IMR-90 (cell line): ENCODE results near the gene MARCHF7. TPM values are rescaled to one million over a fixed set of nuclear protein-coding genes. Genes with fewer than 3 reads are reported as not detected.

ENCODE experiments used
- ATAC-seq: fragments of 200-7000 bp; cut with Tn5 transposase; 2 replicates; pipeline ENCODE4 v1.9.1; 2020; ENCODE audit warnings: low read depth, mild to moderate bottlenecking, moderate library complexity
- BruUV-seq: library from RNA; stranded (reverse); fragments of 400-500 nt; replicated peaks from 2 replicates; lab custom pipeline; 2021; lab: Mats Ljungman, UMichigan
- CTCF ChIA-PET: fragments of 300-600 bp; formaldehyde crosslinking; extraction: SDS; loops from one replicate; lab custom pipeline; 2021; ENCODE audit warnings: antibody characterized with exemption; lab: Yijun Ruan, JAX
- POLR2A ChIA-PET: fragments of 300-600 bp; sonication (Branson Sonifier 250); formaldehyde crosslinking; loops from one replicate; lab custom pipeline; 2022; ENCODE audit warnings: antibody characterized with exemption; ENCODE audit not compliant: unreplicated experiment; lab: Charles Lee
- DNase-seq: peaks from one replicate; pipeline ENCODE4 v3.0.0; 2013
- H2AFZ ChIP-seq: replicated peaks from 2 replicates; pipeline ENCODE3; 2013; ENCODE audit warnings: low read length, mild to moderate bottlenecking; ENCODE audit not compliant: poor library complexity
- H2AK5ac ChIP-seq: 2 replicates; pipeline ENCODE4 v1.6.1; 2013; ENCODE audit warnings: low read depth, low read length, inconsistent platforms
- H2AK9ac ChIP-seq: replicated peaks from 2 replicates; pipeline ENCODE3; 2013; ENCODE audit warnings: mild to moderate bottlenecking, low read depth, low read length, moderate library complexity; ENCODE audit not compliant: poor library complexity
- H2BK120ac ChIP-seq: 2 replicates; pipeline ENCODE4 v1.6.1; 2013; ENCODE audit warnings: low read depth, low read length, inconsistent platforms
- H2BK15ac ChIP-seq: 3 replicates; pipeline ENCODE4 v1.6.1; 2013; ENCODE audit warnings: low read depth, low read length, inconsistent platforms
- H2BK20ac ChIP-seq: 2 replicates; pipeline ENCODE4 v1.6.1; 2013; ENCODE audit warnings: low read depth, mild to moderate bottlenecking, inconsistent platforms, low read length, moderate library complexity
- H2BK5ac ChIP-seq: 2 replicates; pipeline ENCODE4 v1.6.1; 2013; ENCODE audit warnings: mild to moderate bottlenecking, low read depth, low read length, inconsistent platforms; ENCODE audit not compliant: poor library complexity, severe bottlenecking
- H3K14ac ChIP-seq: replicated peaks from 2 replicates; pipeline ENCODE4 v1.6.1; 2013; ENCODE audit warnings: low read depth, low read length, inconsistent platforms
- H3K18ac ChIP-seq: 2 replicates; pipeline ENCODE4 v1.6.1; 2013; ENCODE audit warnings: low read depth, low read length, control low read depth
- H3K23ac ChIP-seq: 2 replicates; pipeline ENCODE4 v1.6.1; 2013; ENCODE audit warnings: low read depth, low read length, inconsistent platforms
- H3K27ac ChIP-seq: 2 replicates; pipeline ENCODE4 v1.5.1; 2013; ENCODE audit warnings: mild to moderate bottlenecking, control low read depth, low read length; ENCODE audit not compliant: insufficient read depth
- H3K27me3 ChIP-seq: 2 replicates; pipeline ENCODE4 v1.6.1; 2013; ENCODE audit warnings: low read length; ENCODE audit not compliant: control insufficient read depth, insufficient read depth
- H3K36me3 ChIP-seq: 2 replicates; pipeline ENCODE4 v1.6.1; 2013; ENCODE audit warnings: low read length, mixed read lengths; ENCODE audit not compliant: control insufficient read depth, insufficient read depth
- H3K4ac ChIP-seq: 2 replicates; pipeline ENCODE4 v1.6.1; 2013; ENCODE audit warnings: low read depth, low read length, inconsistent platforms
- H3K4me1 ChIP-seq: 2 replicates; pipeline ENCODE4 v1.6.1; 2013; ENCODE audit warnings: low read length, mixed read lengths; ENCODE audit not compliant: control insufficient read depth, insufficient read depth
- H3K4me2 ChIP-seq: 2 replicates; pipeline ENCODE4 v1.6.1; 2013; ENCODE audit warnings: low read depth, mild to moderate bottlenecking, control low read depth, low read length, moderate library complexity
- H3K4me3 ChIP-seq: 2 replicates; pipeline ENCODE4 v1.5.1; 2013; ENCODE audit warnings: low read depth, mild to moderate bottlenecking, control low read depth, low read length, moderate library complexity; ENCODE audit not compliant: insufficient read depth
- H3K56ac ChIP-seq: 2 replicates; pipeline ENCODE4 v1.6.1; 2013; ENCODE audit warnings: low read length, inconsistent platforms; ENCODE audit not compliant: insufficient read depth; ENCODE audit errors: extremely low read depth
- H3K79me1 ChIP-seq, 2 experiments: 2 replicates each; pipeline ENCODE4 v1.6.1; 2013; ENCODE audit warnings: low read length in 2 of 2, inconsistent platforms in 1 of 2, low read depth in 1 of 2
- H3K9ac ChIP-seq: 2 replicates; pipeline ENCODE4 v1.6.1; 2013; ENCODE audit warnings: low read depth, low read length, control low read depth
- H3K9me1 ChIP-seq: 2 replicates; pipeline ENCODE4 v1.6.1; 2013; ENCODE audit warnings: low read length, inconsistent platforms; ENCODE audit not compliant: insufficient read depth
- H3K9me3 ChIP-seq: 2 replicates; pipeline ENCODE4 v1.6.1; 2013; ENCODE audit warnings: low read length; ENCODE audit not compliant: control insufficient read depth, insufficient read depth
- H4K20me1 ChIP-seq: 2 replicates; pipeline ENCODE4 v1.6.1; 2013; ENCODE audit warnings: low read length, inconsistent platforms; ENCODE audit not compliant: insufficient read depth
- H4K5ac ChIP-seq: 2 replicates; pipeline ENCODE4 v1.6.1; 2013; ENCODE audit warnings: mild to moderate bottlenecking, low read depth, low read length, control low read depth
- H4K8ac ChIP-seq, 2 experiments: 2 replicates each; pipeline ENCODE4 v1.6.1; 2013; ENCODE audit warnings: low read depth in 2 of 2, low read length in 2 of 2, control low read depth in 1 of 2, inconsistent platforms in 1 of 2
- H4K91ac ChIP-seq: 2 replicates; pipeline ENCODE4 v1.6.1; 2013; ENCODE audit warnings: low read depth, low read length, inconsistent platforms; ENCODE audit not compliant: insufficient read depth
- FOS ChIP-seq: fragments of 150-350 bp; IDR thresholded peaks from 2 replicates; pipeline ENCODE4 v1.6.1; 2016; ENCODE audit warnings: low read depth, low read length
- MAZ ChIP-seq: IDR thresholded peaks from 2 replicates; pipeline ENCODE4 v1.6.1; 2012; ENCODE audit warnings: low read depth, mild to moderate bottlenecking, low read length, improper control_type of control experiment, moderate library complexity, borderline replicate concordance
- dilution Hi-C: fragments of 300-500 bp; cut with HindIII; formaldehyde crosslinking; loops from one replicate; pipeline ENCODE4 v1.14.3; 2018; ENCODE audit warnings: low sequenced_read_pairs; ENCODE audit not compliant: unreplicated experiment
- in situ Hi-C: fragments of 300-500 bp; cut with MboI; formaldehyde crosslinking; loops from 3 replicates; pipeline ENCODE4 v1.14.3; 2019; ENCODE audit warnings: low sequenced_read_pairs, inconsistent platforms, mixed read lengths
- intact Hi-C: fragments of 100-400 bp; cut with micrococcal nuclease; formaldehyde crosslinking; loops from 2 replicates; pipeline ENCODE4 v1.10.0; 2022
- polyA plus RNA-seq, 3 experiments: library from polyadenylated mRNA; depleted of rRNA; stranded (reverse); fragments of >200 nt; gene quantifications; 2 replicates each; pipeline ENCODE4 v1.2.3, GENCODE V29; 2012; ENCODE audit warnings: low replicate concordance in 1 of 3
- total RNA-seq: library from RNA; depleted of rRNA; stranded (reverse); fragments of >200 nt; gene quantifications from 2 replicates; pipeline ENCODE4 v1.2.3, GENCODE V29; 2012
- TF ChIP-seq, protein P1 (sequence below): fragments of 150-350 bp; IDR thresholded peaks from 2 replicates; pipeline ENCODE4 v1.6.1; 2017; ENCODE audit warnings: mild to moderate bottlenecking, antibody characterized with exemption, low read length, low read depth
- TF ChIP-seq, protein P2 (sequence below): fragments of 150-350 bp; IDR thresholded peaks from 2 replicates; pipeline ENCODE4 v1.6.1; 2016; ENCODE audit warnings: low read depth, mild to moderate bottlenecking, low read length, moderate library complexity, borderline replicate concordance

Gene MARCHF7
- total and polyA plus RNA-seq, 2 of the 4 experiments (the other 2 are of a cell fraction) = 59.1 to 193 TPM

GRCh38 chr2:159684796-159685195, 27.5 kb upstream of the MARCHF7 start:
- Histone ChIP-seq H3K4ac (no peak overlapping the region), H4K20me1 (no peaks in the 10 kb centered on the region), H4K5ac (no peak overlapping the region), H2AK5ac (no peak overlapping the region), H4K91ac (no peak overlapping the region), H3K27me3 (no peaks in the 10 kb centered on the region), H3K23ac (no peak overlapping the region), H2AFZ (no peak overlapping the region), H3K79me1 (no peaks in the 10 kb centered on the region), H2BK120ac (no peak overlapping the region), H3K14ac (no peak overlapping the region), H3K18ac (no peak overlapping the region), H4K8ac (no peak overlapping the region), H3K9me1 (no peaks in the 10 kb centered on the region), H3K4me1 (peaks cover 3% of the 10 kb centered on the region; the same call in 1 of the 2 replicates), H3K27ac (no peak overlapping the region), H3K4me3 (no peak overlapping the region), H3K36me3 (no peaks in the 10 kb centered on the region), H3K9me3 (no peaks in the 10 kb centered on the region), H3K4me2 (no peak overlapping the region), H2AK9ac (no peak overlapping the region), H2BK20ac (no peak overlapping the region), H3K56ac (no peak overlapping the region), H3K9ac (no peak overlapping the region), H2BK5ac (no peak overlapping the region), H2BK15ac (no peak overlapping the region)
- intact Hi-C loops (loop anchor here (5.0 kb wide), 1 partner anchor 52 kb away; no protein-coding TSS in a partner anchor), in situ Hi-C loops (no loop called here), dilution Hi-C loops (no loop called here)
- peak; percentile 73 for ATAC-seq
- ChIA-PET POLR2A (interaction anchor here (0.6 kb wide), 2 partner anchors 29 to 439 kb away, joined by 3 read pairs; no protein-coding TSS in a partner anchor), CTCF (interaction anchor here (1.2 kb wide), 1 partner anchor 356 kb away, joined by 3 read pairs; no protein-coding TSS in a partner anchor)
- no peak for TF ChIP-seq MAZ
- TF ChIP-seq FOS = no peak
- TF ChIP-seq, protein P1, sequence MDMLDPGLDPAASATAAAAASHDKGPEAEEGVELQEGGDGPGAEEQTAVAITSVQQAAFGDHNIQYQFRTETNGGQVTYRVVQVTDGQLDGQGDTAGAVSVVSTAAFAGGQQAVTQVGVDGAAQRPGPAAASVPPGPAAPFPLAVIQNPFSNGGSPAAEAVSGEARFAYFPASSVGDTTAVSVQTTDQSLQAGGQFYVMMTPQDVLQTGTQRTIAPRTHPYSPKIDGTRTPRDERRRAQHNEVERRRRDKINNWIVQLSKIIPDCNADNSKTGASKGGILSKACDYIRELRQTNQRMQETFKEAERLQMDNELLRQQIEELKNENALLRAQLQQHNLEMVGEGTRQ = no peak
- TF ChIP-seq, protein P2, sequence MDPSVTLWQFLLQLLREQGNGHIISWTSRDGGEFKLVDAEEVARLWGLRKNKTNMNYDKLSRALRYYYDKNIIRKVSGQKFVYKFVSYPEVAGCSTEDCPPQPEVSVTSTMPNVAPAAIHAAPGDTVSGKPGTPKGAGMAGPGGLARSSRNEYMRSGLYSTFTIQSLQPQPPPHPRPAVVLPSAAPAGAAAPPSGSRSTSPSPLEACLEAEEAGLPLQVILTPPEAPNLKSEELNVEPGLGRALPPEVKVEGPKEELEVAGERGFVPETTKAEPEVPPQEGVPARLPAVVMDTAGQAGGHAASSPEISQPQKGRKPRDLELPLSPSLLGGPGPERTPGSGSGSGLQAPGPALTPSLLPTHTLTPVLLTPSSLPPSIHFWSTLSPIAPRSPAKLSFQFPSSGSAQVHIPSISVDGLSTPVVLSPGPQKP = no peak
- no TSS peak for BruUV-seq
- peak; percentile 75 for DNase-seq
